BE2C (cell line): Measurements from ENCODE around the gene ADGRD2.

Experiments used
- DNase-seq: peaks from one replicate; pipeline ENCODE4 v3.0.0-alpha.2; 2020
- H3K27me3 ChIP-seq: fragments of 250-450 bp; sonication (Bioruptor Pico); 2 replicates; pipeline ENCODE4 v1.5.1; 2020; ENCODE audit warnings: mild to moderate bottlenecking
- H3K36me3 ChIP-seq: fragments of 250-450 bp; sonication (Bioruptor Pico); 2 replicates; pipeline ENCODE4 v1.5.1; 2020; ENCODE audit warnings: mild to moderate bottlenecking
- H3K4me1 ChIP-seq: fragments of 250-450 bp; sonication (Bioruptor Pico); 2 replicates; pipeline ENCODE4 v1.5.1; 2020
- H3K4me3 ChIP-seq: 2 replicates; pipeline ENCODE4 v1.5.1; 2011; ENCODE audit warnings: low read depth, low read length
- H3K9me3 ChIP-seq: fragments of 250-450 bp; sonication (Bioruptor Pico); 2 replicates; pipeline ENCODE4 v1.5.1; 2020
- CTCF ChIP-seq: IDR thresholded peaks from 2 replicates; pipeline ENCODE4 v1.5.1; 2012; ENCODE audit warnings: mild to moderate bottlenecking, low read depth, low read length

Gene ADGRD2

GRCh38 chr9:124441291-124441690 is 9.0 kb upstream of the ADGRD2 start:
- H3K27me3 ChIP-seq = no peaks in the 10 kb centered on the region; the same call in 1 of the 2 replicates
- no peak for TF ChIP-seq CTCF
- no peaks in the 10 kb centered on the region for H3K36me3 ChIP-seq
- no peaks in the 10 kb centered on the region for H3K9me3 ChIP-seq
- no peak for DNase-seq
- no peaks in the 10 kb centered on the region for H3K4me1 ChIP-seq
- no peak overlapping the region for H3K4me3 ChIP-seq

GRCh38 chr9:124442379-124442778 is 7.9 kb upstream of the ADGRD2 start:
- Histone ChIP-seq H3K4me3 (no peak overlapping the region), H3K4me1 (no peaks in the 10 kb centered on the region), H3K9me3 (no peaks in the 10 kb centered on the region; the same call in 1 of the 2 replicates), H3K27me3 (no peaks in the 10 kb centered on the region; the same call in 1 of the 2 replicates), H3K36me3 (no peaks in the 10 kb centered on the region)
- no peak for DNase-seq
- TF ChIP-seq CTCF = no peak

GRCh38 chr9:124442826-124443225 is 7.4 kb upstream of the ADGRD2 start:
- H3K27me3 ChIP-seq = no peaks in the 10 kb centered on the region; the same call in 1 of the 2 replicates
- H3K4me3 ChIP-seq = no peak overlapping the region
- no peak for TF ChIP-seq CTCF
- H3K36me3 ChIP-seq = no peaks in the 10 kb centered on the region
- no peaks in the 10 kb centered on the region; the same call in 1 of the 2 replicates for H3K9me3 ChIP-seq
- H3K4me1 ChIP-seq = no peaks in the 10 kb centered on the region
- DNase-seq = no peak

- Histone ChIP-seq H3K4me3 (no peak overlapping the region), H3K36me3 (no peaks in the 10 kb centered on the region), H3K9me3 (no peaks in the 10 kb centered on the region; the same call in 1 of the 2 replicates), H3K27me3 (no peaks in the 10 kb centered on the region; the same call in 1 of the 2 replicates), H3K4me1 (no peaks in the 10 kb centered on the region)
- no peak for TF ChIP-seq CTCF
- no peak for DNase-seq
Measured at GRCh38 chr9:124443625-124444024, 6.6 kb upstream of the ADGRD2 start.

GRCh38 chr9:124444166-124444565 is 6.1 kb upstream of the ADGRD2 start:
- Histone ChIP-seq H3K36me3 (no peaks in the 10 kb centered on the region), H3K4me1 (no peaks in the 10 kb centered on the region), H3K4me3 (no peak overlapping the region), H3K9me3 (no peaks in the 10 kb centered on the region; the same call in 1 of the 2 replicates), H3K27me3 (no peaks in the 10 kb centered on the region; the same call in 1 of the 2 replicates)
- no peak for TF ChIP-seq CTCF
- no peak for DNase-seq

GRCh38 chr9:124447297-124447661 is 3.0 kb upstream of the ADGRD2 start:
- peaks cover 8% of the 10 kb centered on the region for H3K27me3 ChIP-seq
- no peaks in the 10 kb centered on the region; the same call in 1 of the 2 replicates for H3K9me3 ChIP-seq
- H3K36me3 ChIP-seq = no peaks in the 10 kb centered on the region
- no peaks in the 10 kb centered on the region for H3K4me1 ChIP-seq
- DNase-seq = no peak
- no peak for TF ChIP-seq CTCF
- no peak overlapping the region for H3K4me3 ChIP-seq
